B cell (primary cell): ENCODE results near the gene ARID1A. TPM values are rescaled to one million over a fixed set of nuclear protein-coding genes. Genes with fewer than 3 reads are reported as not detected.

Experiments
- polyA plus RNA-seq: library from polyadenylated mRNA; depleted of rRNA; stranded (reverse); fragments of >200 nt; gene quantifications from 2 replicates; pipeline ENCODE4 v1.2.3, GENCODE V29; 2012
- small RNA-seq: library from RNA; depleted of rRNA; stranded (forward); fragments of <200 nt; gene quantifications from one replicate; pipeline ENCODE3, GENCODE V24; 2012; ENCODE audit warnings: low replicate concordance, low read depth; ENCODE audit not compliant: insufficient read length
- total RNA-seq, 2 donors: library from RNA; stranded (reverse); fragments of 120-200 nt in 1 of 2; gene quantifications; 1 replicate in 1 of 2; 2 replicates in 1 of 2; pipeline versions ENCODE4 v1.2.3 to v1.2.4, GENCODE V29; 2013 to 2022

ARID1A gene
- total and polyA plus RNA-seq, 2 donors (not counting 1 experiment from before 2014, with no cell fraction given), result 80.7 to 150 TPM

Small RNA genes within 50 kb of the gene (small RNA-seq; reads per million reads assigned to genes)
- gene AL627082.1, result not detected
- gene RN7SL165P, result not detected

Other genes with a start within 250 kb of the ARID1A start
- 445 and 457 TPM in 2 replicates for gene HMGN2, start 223.6 kb upstream of the ARID1A start, total RNA-seq
- 326 and 377 TPM in 2 replicates for gene HMGN2, start 223.6 kb upstream of the ARID1A start, polyA plus RNA-seq
- 99.9 and 109 TPM in 2 replicates for gene RPS6KA1, start 166.3 kb upstream of the ARID1A start, total RNA-seq
- gene RPS6KA1, start 166.3 kb upstream of the ARID1A start, polyA plus RNA-seq, result 57.9 and 72.0 TPM in 2 replicates
- gene PIGV, start 91.9 kb downstream of the ARID1A start, total RNA-seq, result 16.1 and 17.4 TPM in 2 replicates
- 8.0 and 9.2 TPM in 2 replicates for gene PIGV, start 91.9 kb downstream of the ARID1A start, polyA plus RNA-seq
- 25.8 and 28.2 TPM in 2 replicates for gene ZDHHC18, start 130.7 kb downstream of the ARID1A start, total RNA-seq
- gene ZDHHC18, start 130.7 kb downstream of the ARID1A start, polyA plus RNA-seq, result 25.8 and 30.8 TPM in 2 replicates
- 0.34 and 0.46 TPM in 2 replicates for gene SFN, start 167.1 kb downstream of the ARID1A start, total RNA-seq
- 0.09 and 0.63 TPM in 2 replicates for gene SFN, start 167.1 kb downstream of the ARID1A start, polyA plus RNA-seq
- 40.7 and 43.5 TPM in 2 replicates for gene GPN2, start 194.3 kb downstream of the ARID1A start, total RNA-seq
- gene GPN2, start 194.3 kb downstream of the ARID1A start, polyA plus RNA-seq, result 12.6 and 15.2 TPM in 2 replicates
- 21.9 and 28.6 TPM in 2 replicates for gene GPATCH3, start 204.5 kb downstream of the ARID1A start, total RNA-seq
- 9.2 and 12.0 TPM in 2 replicates for gene GPATCH3, start 204.5 kb downstream of the ARID1A start, polyA plus RNA-seq
- gene NR0B2, start 218.0 kb downstream of the ARID1A start, total RNA-seq, result not detected in 2 replicates
- gene NR0B2, start 218.0 kb downstream of the ARID1A start, polyA plus RNA-seq, result not detected in 2 replicates
- 45.3 and 50.1 TPM in 2 replicates for gene NUDC, start 225.7 kb downstream of the ARID1A start, total RNA-seq
- 28.3 and 40.6 TPM in 2 replicates for gene NUDC, start 225.7 kb downstream of the ARID1A start, polyA plus RNA-seq